Smooth muscle cell (in vitro differentiated cells): ENCODE measurements around the gene ADAM8. TPM values are rescaled to one million over a fixed set of nuclear protein-coding genes. Genes with fewer than 3 reads are reported as not detected.

ENCODE experiments used
- DNase-seq: peaks from one replicate; lab custom pipeline; 2025; ENCODE audit not compliant: unreplicated experiment; lab: John Stamatoyannopoulos, UW
- H2AFZ ChIP-seq: fragments of 200-600 bp; sonication (generic); 2 replicates; pipeline ENCODE4 v1.6.0; 2016; ENCODE audit warnings: antibody characterized with exemption, low read depth, mild to moderate bottlenecking
- H3F3A ChIP-seq: fragments of 200-600 bp; sonication (generic); 2 replicates; pipeline ENCODE4 v1.6.0; 2017; ENCODE audit warnings: antibody characterized with exemption, low read depth
- H3K27ac ChIP-seq: fragments of 200-600 bp; sonication (generic); 2 replicates; pipeline ENCODE4 v1.5.1; 2016; ENCODE audit warnings: low read depth, mild to moderate bottlenecking
- H3K27me3 ChIP-seq: fragments of 200-600 bp; sonication (generic); 2 replicates; pipeline ENCODE4 v1.6.1; 2016; ENCODE audit warnings: low read depth, mild to moderate bottlenecking
- H3K36me3 ChIP-seq: fragments of 200-600 bp; sonication (generic); 2 replicates; pipeline ENCODE4 v1.5.1; 2016; ENCODE audit warnings: low read depth
- H3K4me1 ChIP-seq: fragments of 200-600 bp; sonication (generic); 2 replicates; pipeline ENCODE4 v1.5.1; 2016; ENCODE audit warnings: low read depth
- H3K4me2 ChIP-seq: fragments of 200-600 bp; sonication (generic); 2 replicates; pipeline ENCODE4 v1.6.0; 2016; ENCODE audit warnings: mild to moderate bottlenecking
- H3K4me3 ChIP-seq: fragments of 200-600 bp; sonication (generic); 2 replicates; pipeline ENCODE4 v1.5.1; 2016; ENCODE audit warnings: mild to moderate bottlenecking
- H3K79me2 ChIP-seq: fragments of 200-600 bp; sonication (generic); 2 replicates; pipeline ENCODE4 v1.6.0; 2016; ENCODE audit warnings: low read depth, mild to moderate bottlenecking
- H3K9ac ChIP-seq: fragments of 200-600 bp; sonication (generic); 2 replicates; pipeline ENCODE4 v1.6.0; 2016; ENCODE audit warnings: low read depth
- H3K9me3 ChIP-seq: fragments of 200-600 bp; sonication (generic); replicated peaks from 2 replicates; pipeline ENCODE4 v1.5.1; 2016; ENCODE audit warnings: low read depth
- H4K20me1 ChIP-seq: fragments of 200-600 bp; sonication (generic); 2 replicates; pipeline ENCODE4 v1.6.0; 2016; ENCODE audit warnings: low read depth
- CTCF ChIP-seq: fragments of 200-600 bp; sonication (generic); IDR thresholded peaks from 2 replicates; pipeline ENCODE4 v1.5.1; 2017; ENCODE audit warnings: borderline replicate concordance, mild to moderate bottlenecking, antibody characterized with exemption; ENCODE audit not compliant: insufficient read depth, poor library complexity, severe bottlenecking
- WGBS: methylation state at CpG from one replicate; pipeline ENCODE4 v1.1.7; 2016; ENCODE audit warnings: low lambda C conversion rate; 5-methylcytosine and 5-hydroxymethylcytosine counted together
- polyA plus RNA-seq: library from polyadenylated mRNA; unstranded; fragments of >200 nt; fragmentation: Nextera tagmentation; extraction: Ambion mirVana; gene quantifications from 2 replicates; pipeline ENCODE4 v1.2.1, GENCODE V29; 2016
- total RNA-seq: library from RNA; depleted of rRNA; stranded (reverse); fragments of >200 nt; gene quantifications from 2 replicates; pipeline ENCODE4 v1.2.3, GENCODE V29; 2014

ADAM8 gene
- total and polyA plus RNA-seq, 2 experiments from 2014 or later, result 0.36 to 0.70 TPM

DNA sequence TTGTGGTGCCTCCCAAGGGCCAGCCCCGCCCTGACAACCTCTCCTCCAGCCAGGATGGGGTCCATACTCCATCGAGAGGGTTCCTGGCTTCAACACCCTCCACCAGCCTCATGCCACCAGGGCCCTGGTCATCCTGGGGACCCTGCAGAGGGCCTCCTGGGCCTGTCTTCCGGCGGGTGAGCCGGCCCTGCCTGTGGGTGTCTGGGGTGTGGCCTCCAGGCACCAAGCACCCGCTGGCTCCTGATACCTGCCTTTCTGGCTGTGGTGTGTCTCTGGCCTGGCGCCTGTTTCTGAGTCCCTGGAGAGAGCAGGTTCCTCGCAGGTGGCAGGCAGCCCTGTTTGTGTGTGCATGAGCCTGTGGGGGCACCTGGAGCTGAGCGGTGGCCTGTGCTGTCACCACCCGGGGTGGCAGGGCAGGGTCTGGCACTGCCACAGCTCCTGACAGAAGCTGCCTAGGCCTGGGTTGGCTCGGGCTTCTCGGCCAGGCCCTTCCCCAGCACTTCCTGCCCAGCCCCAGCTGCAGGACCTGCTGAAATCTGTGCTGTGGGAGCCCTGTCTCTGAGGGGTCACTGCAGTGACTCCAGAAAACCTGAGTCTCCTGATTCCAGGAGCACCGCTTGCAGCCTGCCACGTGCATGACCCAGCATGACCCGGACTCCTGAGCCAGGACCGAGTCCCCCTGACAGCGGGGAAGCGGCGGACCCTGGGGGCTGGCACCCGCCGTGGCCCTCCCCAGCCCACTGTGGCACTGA lies 18.4 kb downstream of the ADAM8 start:
- H3K9ac ChIP-seq, result peak overlapping the region; percentile 53
- 83% methylated on average over 21 of the region's 21 CpGs for WGBS
- H3K4me3 ChIP-seq, result no peak overlapping the region
- H3K4me2 ChIP-seq, result peak overlapping the region; percentile 79
- H4K20me1 ChIP-seq, result no peaks in the 10 kb centered on the region
- H3K4me1 ChIP-seq, result peaks cover 24% of the 10 kb centered on the region
- no peak for DNase-seq
- no peak overlapping the region for H2AFZ ChIP-seq
- H3K36me3 ChIP-seq, result no peaks in the 10 kb centered on the region
- H3K9me3 ChIP-seq, result no peaks in the 10 kb centered on the region
- H3K79me2 ChIP-seq, result no peaks in the 10 kb centered on the region
- no peaks in the 10 kb centered on the region for H3F3A ChIP-seq
- TF ChIP-seq CTCF, result no peak
- H3K27ac ChIP-seq, result peak overlapping the region; percentile 88
- no peaks in the 10 kb centered on the region for H3K27me3 ChIP-seq

- TF ChIP-seq CTCF, result peak; percentile 8
- Histone ChIP-seq H4K20me1 (no peaks in the 10 kb centered on the region), H3K4me1 (peaks cover 22% of the 10 kb centered on the region), H3K36me3 (no peaks in the 10 kb centered on the region), H3K9me3 (no peaks in the 10 kb centered on the region), H3K27ac (no peak overlapping the region), H3K79me2 (no peaks in the 10 kb centered on the region), H3K4me2 (peak overlapping the region; percentile 78), H2AFZ (no peak overlapping the region), H3K27me3 (no peaks in the 10 kb centered on the region), H3F3A (no peaks in the 10 kb centered on the region), H3K9ac (no peak overlapping the region), H3K4me3 (peak overlapping the region; percentile 27)
- WGBS, result 11% methylated on average over 27 of the region's 27 CpGs
- DNase-seq, result no peak
These were observed 19.1 kb downstream of the ADAM8 start for GRCh38 chr10:133257489-133258065.

- no peak for TF ChIP-seq CTCF
- 98% methylated on average over 15 of the region's 15 CpGs for WGBS
- Histone ChIP-seq H3K79me2 (no peaks in the 10 kb centered on the region), H3K27me3 (no peaks in the 10 kb centered on the region), H3K36me3 (no peaks in the 10 kb centered on the region), H3K4me2 (no peak overlapping the region), H3F3A (no peaks in the 10 kb centered on the region), H3K4me3 (no peak overlapping the region), H4K20me1 (no peaks in the 10 kb centered on the region), H2AFZ (no peak overlapping the region), H3K9ac (no peak overlapping the region), H3K4me1 (peaks cover 14% of the 10 kb centered on the region), H3K9me3 (no peaks in the 10 kb centered on the region), H3K27ac (no peak overlapping the region)
- no peak for DNase-seq
These were observed 21.3 kb downstream of the ADAM8 start for GRCh38 chr10:133255323-133255722.
